Measurements from ENCODE around the gene RAPGEF3. TPM values are rescaled to one million over a fixed set of nuclear protein-coding genes. Genes with fewer than 3 reads are reported as not detected.
A peak's percentile ranks its signal among the peaks of the same experiment; 100 is the strongest.

RAPGEF3 gene
- total and polyA plus RNA-seq, 2 donors (not counting 1 experiment from before 2014, with no cell fraction given), result 1.8 to 5.2 TPM

DNA sequence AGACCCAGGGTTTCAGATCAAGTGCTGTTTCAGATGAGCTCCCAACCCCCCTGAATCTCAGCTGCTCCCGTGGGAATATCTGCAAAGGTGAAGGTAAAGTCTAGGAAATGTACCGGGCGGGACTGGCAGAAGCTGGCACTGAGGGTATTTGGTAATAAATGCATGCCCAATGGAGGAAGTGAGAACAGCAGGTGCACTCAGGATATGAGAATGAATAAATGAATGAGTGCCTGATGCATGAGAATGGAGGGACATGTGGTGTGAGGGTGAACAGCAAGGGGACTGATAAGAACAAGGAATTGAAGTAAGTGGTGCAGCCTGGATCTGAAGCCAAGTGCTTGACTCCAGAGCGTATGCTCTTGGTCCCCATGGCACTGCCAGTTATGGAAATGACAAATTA, 11.6 kb downstream of the RAPGEF3 start:
- Histone ChIP-seq H3K27me3 (replicated peaks in 1 of 4; ENCODE audit: control extremely low read depth in 1 of 4, control insufficient read depth in 3 of 4, insufficient read depth in 4 of 4, low read length in 3 of 4) (no peaks in the 10 kb centered on the region), H4K20me1 (ENCODE audit: control insufficient read depth, insufficient read depth, low read length, poor library complexity, severe bottlenecking) (no peaks in the 10 kb centered on the region), H3K79me2 (ENCODE audit: control insufficient read depth, insufficient read depth, low read length) (no peaks in the 10 kb centered on the region), H3K4me3 (ENCODE audit: control extremely low read depth in 1 of 5, extremely low read depth in 1 of 5, insufficient read depth in 1 of 5, low read depth in 2 of 5, low read length in 4 of 5) (peak overlapping the region in 1 of 5 experiments; percentile 4), H3K4me1 (ENCODE audit: control insufficient read depth in 2 of 2, insufficient read depth in 2 of 2, low read length in 2 of 2) (peaks cover 18 to 38% of the 10 kb centered on the region in 2 donors), H3K9ac (ENCODE audit: low read length) (peak overlapping the region; percentile 18), H2AFZ (ENCODE audit: insufficient read depth, low read depth, low read length, poor library complexity, severe bottlenecking) (no peak overlapping the region), H3K27ac (ENCODE audit: low read length in 2 of 2) (no peak overlapping the region), H3K9me3 (ENCODE audit: control extremely low read depth in 1 of 3, control insufficient read depth in 2 of 3, insufficient read depth in 1 of 3, low read length in 2 of 3) (no peaks in the 10 kb centered on the region), H3K36me3 (replicated peaks in 1 of 2; ENCODE audit: control extremely low read depth in 1 of 2, control insufficient read depth in 1 of 2, extremely low read depth in 1 of 2, insufficient read depth in 2 of 2, low read length in 1 of 2) (no peaks in the 10 kb centered on the region), H3K4me2 (replicated peaks; ENCODE audit: low read depth, low read length, poor library complexity, severe bottlenecking) (peak overlapping the region; percentile 62)
- TF ChIP-seq EZH2 (IDR thresholded peaks at IDR 0.05; ENCODE audit: borderline replicate concordance, insufficient read depth, low read depth, low read length, poor library complexity, severe bottlenecking), result no peak
- TF ChIP-seq, protein P1, sequence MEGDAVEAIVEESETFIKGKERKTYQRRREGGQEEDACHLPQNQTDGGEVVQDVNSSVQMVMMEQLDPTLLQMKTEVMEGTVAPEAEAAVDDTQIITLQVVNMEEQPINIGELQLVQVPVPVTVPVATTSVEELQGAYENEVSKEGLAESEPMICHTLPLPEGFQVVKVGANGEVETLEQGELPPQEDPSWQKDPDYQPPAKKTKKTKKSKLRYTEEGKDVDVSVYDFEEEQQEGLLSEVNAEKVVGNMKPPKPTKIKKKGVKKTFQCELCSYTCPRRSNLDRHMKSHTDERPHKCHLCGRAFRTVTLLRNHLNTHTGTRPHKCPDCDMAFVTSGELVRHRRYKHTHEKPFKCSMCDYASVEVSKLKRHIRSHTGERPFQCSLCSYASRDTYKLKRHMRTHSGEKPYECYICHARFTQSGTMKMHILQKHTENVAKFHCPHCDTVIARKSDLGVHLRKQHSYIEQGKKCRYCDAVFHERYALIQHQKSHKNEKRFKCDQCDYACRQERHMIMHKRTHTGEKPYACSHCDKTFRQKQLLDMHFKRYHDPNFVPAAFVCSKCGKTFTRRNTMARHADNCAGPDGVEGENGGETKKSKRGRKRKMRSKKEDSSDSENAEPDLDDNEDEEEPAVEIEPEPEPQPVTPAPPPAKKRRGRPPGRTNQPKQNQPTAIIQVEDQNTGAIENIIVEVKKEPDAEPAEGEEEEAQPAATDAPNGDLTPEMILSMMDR (IDR thresholded peaks at IDR 0.05), result no peak
- H3K27ac Mint-ChIP-seq, result peak overlapping the region; percentile 57
- H3K9me3 Mint-ChIP-seq (ENCODE audit: insufficient read depth), result no peaks in the 10 kb centered on the region
- H3K4me1 Mint-ChIP-seq, result peaks cover 45% of the 10 kb centered on the region
- intact Hi-C loops (cut with micrococcal nuclease), result loop anchor here (1.0 kb wide), 1 partner anchor 12 kb away; no protein-coding TSS in a partner anchor
- ChIA-PET CTCF (interaction anchor here (0.6 to 15.0 kb wide), 7 partner anchors 10 to 91 kb away, joined by 3 to 515 read pairs (median 11); partner anchors contain the start of genes RAPGEF3, RPAP3 and SLC48A1), POLR2A (interaction anchor here (0.6 to 1.4 kb wide), 4 partner anchors 11 to 33 kb away, joined by 3 to 7 read pairs (median 4); partner anchors contain the start of gene RAPGEF3)
- WGBS (ENCODE audit: insufficient coverage), result 22% methylated on average over 4 of the region's 4 CpGs
- DNase-seq, result peak; percentile 71
- peak; percentile 81 for ATAC-seq (ENCODE audit: low read depth)
- H3K27me3 Mint-ChIP-seq, result no peaks in the 10 kb centered on the region
- peak overlapping the region; percentile 36 for H3K4me3 Mint-ChIP-seq

DNA sequence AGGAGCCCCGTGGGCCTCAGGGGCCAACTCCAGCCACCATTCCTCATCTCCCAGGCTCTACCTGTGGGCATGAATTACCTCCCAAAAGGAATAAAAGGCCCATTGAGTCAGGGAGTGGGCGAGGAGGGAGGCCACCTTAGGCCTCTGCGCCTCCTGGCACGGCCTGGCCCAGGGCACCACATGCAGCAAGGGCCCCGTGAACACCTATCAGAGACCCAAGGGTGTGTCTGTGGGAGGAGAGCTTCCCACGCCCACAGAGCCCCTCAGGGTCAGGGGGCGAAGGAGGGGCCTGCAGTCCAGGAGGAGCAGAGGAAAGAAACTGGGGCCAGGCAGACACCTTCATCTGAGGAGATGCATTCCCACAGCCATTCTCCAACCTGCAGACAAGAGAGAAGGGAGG, 12.2 kb downstream of the RAPGEF3 start:
- Mint-ChIP-seq H3K4me1 (peaks cover 49% of the 10 kb centered on the region), H3K4me3 (peak overlapping the region; percentile 10)

More for the DNA sequence above, 12.2 kb downstream of the RAPGEF3 start:
- no peak for TF ChIP-seq EZH2 (IDR thresholded peaks at IDR 0.05; ENCODE audit: borderline replicate concordance, insufficient read depth, low read depth, low read length, poor library complexity, severe bottlenecking)
- TF ChIP-seq, protein P1 (IDR thresholded peaks at IDR 0.05), result no peak
- H3K4me2 ChIP-seq (replicated peaks; ENCODE audit: low read depth, low read length, poor library complexity, severe bottlenecking), result peak overlapping the region; percentile 62
- H3K4me3 ChIP-seq (ENCODE audit: control extremely low read depth in 1 of 5, extremely low read depth in 1 of 5, insufficient read depth in 1 of 5, low read depth in 2 of 5, low read length in 4 of 5), result peak overlapping the region in 1 of 5 experiments; percentile 4
- DNase-seq (no peak), ATAC-seq (ENCODE audit: low read depth) (no peak)
- Mint-ChIP-seq H3K9me3 (ENCODE audit: insufficient read depth) (no peaks in the 10 kb centered on the region), H3K27ac (peak overlapping the region; percentile 57), H3K27me3 (no peaks in the 10 kb centered on the region)
- H3K4me1 ChIP-seq (ENCODE audit: control insufficient read depth in 2 of 2, insufficient read depth in 2 of 2, low read length in 2 of 2), result peaks cover 22 to 43% of the 10 kb centered on the region in 2 donors
- H3K9me3 ChIP-seq (ENCODE audit: control extremely low read depth in 1 of 3, control insufficient read depth in 2 of 3, insufficient read depth in 1 of 3, low read length in 2 of 3), result no peaks in the 10 kb centered on the region
- CTCF ChIA-PET, result interaction anchor here (0.6 to 15.0 kb wide), 6 partner anchors 11 to 92 kb away, joined by 3 to 515 read pairs (median 140); partner anchors contain the start of genes RAPGEF3, RPAP3 and SLC48A1
- H3K36me3 ChIP-seq (replicated peaks in 1 of 2; ENCODE audit: control extremely low read depth in 1 of 2, control insufficient read depth in 1 of 2, extremely low read depth in 1 of 2, insufficient read depth in 2 of 2, low read length in 1 of 2), result no peaks in the 10 kb centered on the region
- no peak overlapping the region for H2AFZ ChIP-seq (ENCODE audit: insufficient read depth, low read depth, low read length, poor library complexity, severe bottlenecking)
- POLR2A ChIA-PET, result interaction anchor here (1.4 kb wide), 1 partner anchor 12 kb away, joined by 3 read pairs; no protein-coding TSS in a partner anchor
- H3K9ac ChIP-seq (ENCODE audit: low read length), result peak overlapping the region; percentile 18
- intact Hi-C loops (cut with micrococcal nuclease), result no loop called here
- H3K27ac ChIP-seq (ENCODE audit: low read length in 2 of 2), result no peak overlapping the region
- no peaks in the 10 kb centered on the region for H3K79me2 ChIP-seq (ENCODE audit: control insufficient read depth, insufficient read depth, low read length)
- no peaks in the 10 kb centered on the region for H3K27me3 ChIP-seq (replicated peaks in 1 of 4; ENCODE audit: control extremely low read depth in 1 of 4, control insufficient read depth in 3 of 4, insufficient read depth in 4 of 4, low read length in 3 of 4)
- 93% methylated on average over 4 of the region's 7 CpGs for WGBS (ENCODE audit: insufficient coverage)
- no peaks in the 10 kb centered on the region for H4K20me1 ChIP-seq (ENCODE audit: control insufficient read depth, insufficient read depth, low read length, poor library complexity, severe bottlenecking)
